Activated CD8-positive, alpha-beta memory T cell treated with anti-CD3 and anti-CD28 coated beads for 4 hours (primary cell): ENCODE measurements around the gene CACNG3.
"Not testable (repeated sequence)": the region's sequence is repeated elsewhere in the genome, so short reads cannot be mapped to it uniquely, and the experiment has no call there.

ENCODE experiments used
- DNase-seq, 2 donors: peaks; one replicate each; pipeline ENCODE4 v3.0.0-alpha.2; 2020; ENCODE audit warnings: low read depth in 2 of 2

The CACNG3 gene

GRCh38 chr16:24332582-24333090 lies 76.5 kb downstream of the CACNG3 start:
- DNase-seq: no peak

- DNase-seq: no peak
Observed at GRCh38 chr16:24336491-24336890, 80.4 kb downstream of the CACNG3 start.

GRCh38 chr16:24337013-24337412 lies 80.9 kb downstream of the CACNG3 start:
- DNase-seq: no peak

- not testable (repeated sequence) for DNase-seq
Observed at GRCh38 chr16:24343829-24344228, 87.7 kb downstream of the CACNG3 start.

- no peak for DNase-seq
Observed at GRCh38 chr16:24344784-24345183, 88.6 kb downstream of the CACNG3 start.

GRCh38 chr16:24345704-24346103 lies 89.6 kb downstream of the CACNG3 start:
- no peak for DNase-seq

GRCh38 chr16:24346734-24347133 lies 90.6 kb downstream of the CACNG3 start:
- DNase-seq: no peak

- DNase-seq: no peak
Observed at GRCh38 chr16:24347556-24347955, 91.4 kb downstream of the CACNG3 start.

- no peak for DNase-seq
Observed at GRCh38 chr16:24348545-24349290, 92.6 kb downstream of the CACNG3 start.

GRCh38 chr16:24349320-24349719 lies 93.2 kb downstream of the CACNG3 start:
- no peak for DNase-seq

- DNase-seq: no peak
Observed at GRCh38 chr16:24352746-24353145, 96.6 kb downstream of the CACNG3 start.

- DNase-seq: no peak
Observed at GRCh38 chr16:24353622-24354021, 97.5 kb downstream of the CACNG3 start.

GRCh38 chr16:24357511-24357910 lies 101.4 kb downstream of the CACNG3 start:
- DNase-seq: no peak

- DNase-seq: no peak
Observed at GRCh38 chr16:24358117-24358516, 102.0 kb downstream of the CACNG3 start.

GRCh38 chr16:24359490-24359889 lies 103.4 kb downstream of the CACNG3 start:
- DNase-seq: no peak

- no peak for DNase-seq
Observed at GRCh38 chr16:24360936-24361335, 104.8 kb downstream of the CACNG3 start.

- DNase-seq: no peak
Observed at GRCh38 chr16:24364596-24364995, 108.5 kb downstream of the CACNG3 start.

- no peak for DNase-seq
Observed at GRCh38 chr16:24367186-24367710, 111.1 kb downstream of the CACNG3 start.

GRCh38 chr16:24372824-24373223 lies 116.7 kb downstream of the CACNG3 start:
- no peak for DNase-seq

- no peak for DNase-seq
Observed at GRCh38 chr16:24378999-24379398, 122.9 kb downstream of the CACNG3 start.

- no peak for DNase-seq
Observed at GRCh38 chr16:24381470-24382118, 125.5 kb downstream of the CACNG3 start.

- DNase-seq: no peak
Observed at GRCh38 chr16:24382762-24383407, 126.8 kb downstream of the CACNG3 start.
